ENCODE measurements around the gene ALPL.

ALPL gene

DNA sequence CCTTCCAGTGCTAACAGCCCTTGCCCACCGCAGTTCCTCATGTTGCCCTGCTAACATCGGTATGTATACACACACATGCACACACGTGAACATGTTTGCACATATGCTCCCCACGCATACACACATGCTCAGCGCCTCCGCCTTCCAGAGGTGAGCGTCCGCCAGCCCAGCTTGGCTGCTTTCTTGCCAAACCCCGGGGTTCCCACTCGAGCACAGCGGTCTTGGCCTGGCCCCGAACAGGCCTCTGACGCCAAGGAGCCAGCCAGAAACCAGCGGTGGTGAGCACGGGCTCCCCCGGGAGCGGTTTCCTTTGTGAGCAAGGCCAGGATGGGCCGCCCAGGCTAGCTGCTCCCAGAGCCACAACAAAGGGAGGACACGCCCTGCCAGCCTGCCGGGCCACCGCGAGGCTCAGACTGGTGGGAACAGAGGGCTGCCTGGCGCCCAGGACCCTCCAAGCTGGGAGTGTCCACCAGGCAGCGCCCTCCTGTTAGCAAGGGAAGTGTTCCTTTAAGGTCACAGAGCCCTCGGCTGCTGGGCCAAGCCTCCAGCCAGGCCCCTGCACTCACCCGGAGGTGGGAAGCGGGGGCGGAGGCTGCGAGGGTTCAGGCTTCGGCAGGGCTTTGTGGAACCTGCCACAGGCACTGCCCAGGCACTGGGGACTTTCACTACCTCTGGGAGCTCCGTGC, 65.4 kb downstream of the ALPL start:
- in situ Hi-C loops (cut with MboI; ENCODE audit: low sequenced_read_pairs): loop anchor here (10.0 kb wide), 1 partner anchor 200 kb away; no protein-coding TSS in a partner anchor

DNA sequence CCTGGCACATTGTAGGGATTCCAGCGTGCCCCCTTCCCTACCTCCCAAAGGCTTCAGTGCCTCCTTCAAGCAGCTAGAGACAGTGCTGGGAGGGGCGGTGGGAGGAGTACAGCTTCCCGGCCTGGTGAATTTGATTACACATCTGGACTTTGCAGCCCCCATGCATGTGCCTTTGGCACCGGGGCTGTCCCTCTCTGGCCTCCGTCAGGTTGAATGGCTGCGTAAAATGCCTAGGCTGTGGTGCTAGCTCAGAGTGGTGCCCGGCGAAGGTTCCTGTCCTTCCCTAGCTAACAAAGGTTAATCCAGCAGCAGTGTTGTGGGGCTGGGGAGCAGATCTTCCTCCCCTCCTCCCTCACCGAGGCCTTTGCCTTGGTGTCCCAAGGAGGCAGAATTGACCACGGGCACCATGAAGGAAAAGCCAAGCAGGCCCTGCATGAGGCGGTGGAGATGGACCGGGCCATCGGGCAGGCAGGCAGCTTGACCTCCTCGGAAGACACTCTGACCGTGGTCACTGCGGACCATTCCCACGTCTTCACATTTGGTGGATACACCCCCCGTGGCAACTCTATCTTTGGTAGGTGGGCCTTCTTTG, 66.2 kb downstream of the ALPL start:
- in situ Hi-C loops (cut with MboI; ENCODE audit: low sequenced_read_pairs): loop anchor here (10.0 kb wide), 1 partner anchor 201 kb away; no protein-coding TSS in a partner anchor

- in situ Hi-C loops (cut with MboI; ENCODE audit: low sequenced_read_pairs): loop anchor here (10.0 kb wide), 1 partner anchor 201 kb away; no protein-coding TSS in a partner anchor
Measured at GRCh38 chr1:21576031-21576797, 67.0 kb downstream of the ALPL start.

DNA sequence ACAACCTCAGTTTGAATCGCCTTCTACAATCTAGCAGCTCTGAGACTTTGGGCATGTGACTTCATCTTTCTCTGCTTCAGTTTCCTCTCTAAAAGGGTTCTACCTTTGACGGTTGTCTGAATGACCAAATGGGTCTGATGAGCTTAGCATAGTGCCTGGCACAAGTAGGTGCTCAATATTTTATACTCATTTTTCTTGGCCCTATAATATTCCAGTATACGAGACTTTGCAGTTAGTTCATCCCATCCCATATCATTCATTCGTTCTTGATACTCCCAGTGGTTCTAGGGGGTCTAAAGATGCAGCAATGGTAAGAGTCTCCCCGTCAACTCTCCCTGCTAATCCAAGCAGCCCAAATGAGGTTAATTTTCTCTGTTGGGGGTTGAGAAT, 67.6 kb downstream of the ALPL start:
- in situ Hi-C loops (cut with MboI; ENCODE audit: low sequenced_read_pairs): loop anchor here (10.0 kb wide), 1 partner anchor 202 kb away; no protein-coding TSS in a partner anchor

DNA sequence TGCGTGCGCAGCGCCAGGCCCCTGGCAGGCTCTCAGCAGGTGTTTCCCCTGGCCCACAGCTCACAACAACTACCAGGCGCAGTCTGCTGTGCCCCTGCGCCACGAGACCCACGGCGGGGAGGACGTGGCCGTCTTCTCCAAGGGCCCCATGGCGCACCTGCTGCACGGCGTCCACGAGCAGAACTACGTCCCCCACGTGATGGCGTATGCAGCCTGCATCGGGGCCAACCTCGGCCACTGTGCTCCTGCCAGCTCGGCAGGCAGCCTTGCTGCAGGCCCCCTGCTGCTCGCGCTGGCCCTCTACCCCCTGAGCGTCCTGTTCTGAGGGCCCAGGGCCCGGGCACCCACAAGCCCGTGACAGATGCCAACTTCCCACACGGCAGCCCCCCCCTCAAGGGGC, 68.1 kb downstream of the ALPL start:
- in situ Hi-C loops (cut with MboI; ENCODE audit: low sequenced_read_pairs): loop anchor here (10.0 kb wide), 1 partner anchor 203 kb away; no protein-coding TSS in a partner anchor

- in situ Hi-C loops (cut with MboI; ENCODE audit: low sequenced_read_pairs): loop anchor here (10.0 kb wide), 1 partner anchor 203 kb away; no protein-coding TSS in a partner anchor
Measured at GRCh38 chr1:21577933-21578332, 68.7 kb downstream of the ALPL start.

- in situ Hi-C loops (cut with MboI; ENCODE audit: low sequenced_read_pairs): loop anchor here (10.0 kb wide), 1 partner anchor 205 kb away; no protein-coding TSS in a partner anchor
Measured at GRCh38 chr1:21579791-21580190, 70.6 kb downstream of the ALPL start.

- in situ Hi-C loops (cut with MboI; ENCODE audit: low sequenced_read_pairs): no loop called here
Measured at GRCh38 chr1:21584096-21584495, 74.9 kb downstream of the ALPL start.

DNA sequence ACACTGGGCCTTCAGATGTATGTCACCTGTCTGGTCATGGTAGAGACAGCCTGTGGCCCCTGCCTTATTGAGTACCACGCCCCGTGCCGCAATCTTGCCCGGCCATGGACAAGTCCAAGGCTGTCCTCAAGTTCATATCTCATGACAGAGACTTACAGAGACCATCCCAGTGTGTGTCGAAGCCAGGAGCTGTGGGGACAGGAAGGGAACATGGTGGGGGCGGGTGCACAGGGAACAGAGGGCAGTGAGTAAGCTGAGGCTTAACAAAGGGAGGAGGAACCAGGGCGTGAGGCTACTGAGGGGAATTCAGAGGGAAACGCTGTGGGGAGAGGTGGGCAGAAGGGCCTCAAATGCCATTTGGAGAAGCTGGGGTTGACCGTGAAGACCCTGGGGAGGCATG, 75.8 kb downstream of the ALPL start:
- in situ Hi-C loops (cut with MboI; ENCODE audit: low sequenced_read_pairs): no loop called here

- in situ Hi-C loops (cut with MboI; ENCODE audit: low sequenced_read_pairs): no loop called here
Measured at GRCh38 chr1:21586222-21586621, 77.0 kb downstream of the ALPL start.

DNA sequence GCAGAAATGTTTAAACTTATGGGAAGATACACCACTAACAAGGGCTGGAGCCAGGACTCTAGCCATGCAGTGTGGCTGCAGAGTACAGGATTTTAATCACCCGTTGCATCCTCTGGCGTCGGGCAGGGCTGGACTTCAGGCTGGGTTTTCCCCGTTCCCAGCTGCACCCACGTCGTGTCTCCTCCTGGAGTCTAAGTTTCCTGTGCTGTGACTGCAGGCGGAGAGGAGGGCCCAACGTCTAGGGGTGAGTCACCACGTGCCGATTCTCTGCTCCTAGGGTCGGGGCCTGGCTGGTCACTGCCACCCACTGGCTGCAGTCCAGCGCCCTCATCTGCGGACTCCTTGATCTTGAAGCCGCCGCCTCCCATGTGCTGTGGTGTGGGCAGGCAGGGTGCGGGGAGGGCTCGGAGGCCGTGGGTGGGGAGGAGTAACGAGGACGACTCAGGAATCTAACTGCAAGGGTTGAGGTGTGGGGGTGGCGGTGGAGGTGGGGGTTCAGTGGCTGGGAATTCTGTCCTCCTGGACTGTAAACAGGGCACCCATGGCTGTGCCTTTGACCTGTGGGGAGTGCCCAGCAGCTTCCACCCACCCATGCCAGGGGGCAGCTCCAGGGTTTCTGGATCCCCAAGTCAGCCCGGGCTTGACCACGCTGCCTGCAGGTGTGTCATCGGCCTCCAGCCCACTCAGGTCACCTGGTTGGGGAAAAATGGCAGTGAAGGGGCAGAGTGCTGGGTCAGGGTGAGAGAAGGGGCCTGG, 77.8 kb downstream of the ALPL start:
- in situ Hi-C loops (cut with MboI; ENCODE audit: low sequenced_read_pairs): no loop called here

DNA sequence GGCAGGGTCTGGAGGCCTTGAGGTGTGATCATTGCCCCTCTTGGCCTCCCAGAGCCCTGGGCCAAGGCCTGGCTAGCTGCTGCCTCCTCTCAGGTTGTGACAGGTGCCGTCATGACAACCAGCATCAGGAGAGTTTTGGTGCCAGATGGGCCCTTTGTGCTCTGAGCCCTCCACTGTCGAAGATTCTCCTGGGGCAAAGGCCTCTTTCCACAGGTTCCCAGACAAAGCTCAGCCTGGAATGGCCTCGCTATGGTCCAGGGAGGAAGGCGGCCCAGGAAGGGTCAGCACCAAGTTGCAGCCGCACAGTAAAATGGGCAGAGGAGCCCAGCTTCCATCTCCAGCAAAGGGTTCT, 78.4 kb downstream of the ALPL start:
- in situ Hi-C loops (cut with MboI; ENCODE audit: low sequenced_read_pairs): no loop called here

- in situ Hi-C loops (cut with MboI; ENCODE audit: low sequenced_read_pairs): no loop called here
Measured at GRCh38 chr1:21589618-21590017, 80.4 kb downstream of the ALPL start.

DNA sequence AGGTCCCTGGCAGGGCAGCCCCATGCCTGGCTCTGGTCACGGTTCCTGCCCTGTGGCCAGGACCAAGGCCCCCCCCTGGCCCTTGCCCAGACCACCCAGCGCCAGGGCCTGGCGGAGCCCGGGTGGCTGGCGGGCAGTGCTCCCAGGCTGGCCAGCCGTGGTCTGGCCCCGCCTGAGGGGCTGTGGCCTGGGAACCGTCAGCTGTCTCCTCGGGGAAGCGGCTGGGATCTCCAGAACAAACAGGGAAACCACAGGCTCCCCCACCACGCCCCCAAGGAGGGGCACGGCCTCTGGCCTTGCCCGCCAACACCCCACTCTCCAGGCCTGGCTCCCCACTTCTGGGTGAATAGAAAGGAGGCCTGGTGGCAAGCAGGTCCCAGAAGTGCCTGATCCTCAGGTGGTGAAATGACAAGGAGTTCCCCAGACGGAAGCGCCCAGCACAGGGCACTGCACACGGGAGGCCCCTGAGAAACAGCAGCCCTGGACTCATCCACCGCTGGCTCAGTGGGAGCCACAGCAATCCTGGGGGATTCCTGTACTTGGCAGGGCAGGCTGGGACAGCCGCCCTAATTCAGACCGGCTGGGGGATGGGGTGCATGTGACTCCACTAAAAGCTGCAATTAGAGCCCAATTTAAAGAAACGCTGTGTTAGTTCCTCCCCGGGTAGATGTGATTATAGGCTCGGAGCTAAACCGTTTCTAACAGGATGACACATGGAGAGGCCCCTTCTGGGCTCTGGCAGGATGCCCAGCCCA, 81.1 kb downstream of the ALPL start:
- in situ Hi-C loops (cut with MboI; ENCODE audit: low sequenced_read_pairs): no loop called here

DNA sequence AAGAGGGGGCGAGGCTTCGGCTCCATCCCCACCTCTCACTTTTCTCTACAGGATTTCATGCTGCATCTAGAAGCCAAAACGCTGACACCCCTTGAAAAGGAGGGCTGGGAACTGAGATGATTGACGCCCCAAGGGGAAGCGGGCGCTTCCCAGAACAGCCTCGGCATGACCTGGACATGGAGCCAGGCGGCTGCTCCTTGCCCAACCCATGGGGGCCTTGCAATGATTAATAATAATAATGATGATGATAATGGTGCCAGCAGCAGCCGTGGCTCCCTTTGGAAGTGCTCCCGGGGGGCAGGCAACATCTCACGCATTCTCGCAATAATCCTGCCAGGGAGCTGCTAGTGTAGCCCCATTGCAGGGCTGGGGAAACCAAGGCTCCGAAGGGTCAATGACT, 81.7 kb downstream of the ALPL start:
- in situ Hi-C loops (cut with MboI; ENCODE audit: low sequenced_read_pairs): no loop called here

- in situ Hi-C loops (cut with MboI; ENCODE audit: low sequenced_read_pairs): no loop called here
Measured at GRCh38 chr1:21592086-21592865, 83.1 kb downstream of the ALPL start.

DNA sequence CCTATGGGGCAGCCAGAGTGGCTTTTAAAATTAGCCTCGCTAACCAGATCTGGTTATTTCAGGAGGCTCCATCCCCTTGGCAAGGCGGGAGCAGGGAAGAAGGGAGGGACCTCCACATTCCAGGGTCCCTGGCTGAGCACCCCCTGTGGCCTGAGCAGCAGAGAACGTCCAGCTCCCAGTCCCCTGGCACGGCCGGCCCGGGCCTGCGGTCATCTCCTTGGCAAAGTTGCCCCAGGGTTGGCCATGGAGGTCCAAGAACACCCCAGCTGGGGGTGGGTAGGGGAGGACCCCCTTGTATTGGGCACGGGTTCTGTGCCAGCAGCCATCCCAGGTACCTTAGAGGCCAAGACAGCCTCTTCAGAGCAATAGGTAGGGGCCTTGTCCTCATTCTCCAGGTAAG, 84.0 kb downstream of the ALPL start:
- in situ Hi-C loops (cut with MboI; ENCODE audit: low sequenced_read_pairs): no loop called here

DNA sequence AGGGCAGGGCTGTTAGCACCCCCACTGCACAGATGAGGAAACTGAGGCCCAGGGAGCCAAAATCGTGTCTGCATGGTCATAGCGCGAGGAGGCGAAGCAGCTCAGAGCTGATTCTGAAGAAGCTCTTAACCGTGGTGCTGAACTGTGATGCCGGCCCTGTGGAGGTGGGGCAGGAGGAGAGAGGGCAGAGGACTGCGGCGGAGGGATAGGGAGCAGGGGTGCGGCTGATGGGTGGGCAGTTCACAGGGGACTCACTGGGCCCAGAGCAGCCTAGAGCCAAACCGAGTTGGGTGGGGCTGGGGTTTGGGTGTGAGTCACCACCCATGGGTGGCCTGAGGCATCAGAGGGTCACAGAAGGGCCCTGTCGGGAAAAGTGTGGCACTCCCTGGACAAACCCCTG, 85.3 kb downstream of the ALPL start:
- in situ Hi-C loops (cut with MboI; ENCODE audit: low sequenced_read_pairs): no loop called here

Measured in HL-60/S4 (cell line).